ENCODE data around the gene GRM1. TPM values are rescaled to one million over a fixed set of nuclear protein-coding genes. Genes with fewer than 3 reads are reported as not detected.

GRM1 gene
- total and polyA plus RNA-seq, 2 of the 4 experiments (the other 2 are of a cell fraction) = not detected

DNA sequence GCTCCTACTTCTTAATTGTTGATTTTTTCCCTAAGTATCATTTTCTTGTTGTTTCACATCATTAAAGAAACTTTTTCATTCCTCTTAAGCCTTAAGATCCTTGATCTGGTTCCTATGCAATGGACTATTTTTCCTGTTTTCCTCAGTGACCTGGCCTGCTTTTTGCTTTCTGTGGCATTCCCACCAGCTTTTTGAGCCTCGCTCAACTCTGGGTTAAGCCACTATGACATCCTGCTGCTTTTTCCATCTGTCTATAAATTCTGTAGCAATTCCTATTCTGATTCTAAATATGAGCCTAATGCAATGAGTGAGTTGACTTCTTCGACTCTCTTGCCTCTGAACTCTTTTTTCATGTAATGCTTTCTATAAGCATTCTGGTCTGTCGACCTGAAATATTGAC lies 160.3 kb downstream of the GRM1 start:
- no peak for ATAC-seq (ENCODE audit: low read depth)
- BruUV-seq (replicated peaks) = no TSS peak
- H3K27me3 ChIP-seq (ENCODE audit: control insufficient read depth, insufficient read depth, low read length) = no peaks in the 10 kb centered on the region
- no peaks in the 10 kb centered on the region for H3K36me3 ChIP-seq (ENCODE audit: control insufficient read depth, insufficient read depth, low read length)
- no peak overlapping the region for H4K8ac ChIP-seq (ENCODE audit: low read depth in 2 of 2, low read length in 2 of 2)
- H3K23ac ChIP-seq (ENCODE audit: low read depth, low read length) = no peak overlapping the region
- dilution Hi-C loops (cut with HindIII; ENCODE audit: low sequenced_read_pairs, unreplicated experiment) (no loop called here), in situ Hi-C loops (cut with MboI; ENCODE audit: low sequenced_read_pairs) (no loop called here), intact Hi-C loops (cut with micrococcal nuclease) (loop anchor here (10.0 kb wide), 1 partner anchor 286 kb away; no protein-coding TSS in a partner anchor)
- H4K5ac ChIP-seq (ENCODE audit: low read depth, low read length) = no peak overlapping the region
- no peak overlapping the region for H3K4me3 ChIP-seq (ENCODE audit: insufficient read depth, low read depth, low read length)
- H2BK120ac ChIP-seq (ENCODE audit: low read depth, low read length) = no peak overlapping the region
- no peaks in the 10 kb centered on the region; the same call in 1 of the 2 replicates for H3K9me3 ChIP-seq (ENCODE audit: control insufficient read depth, insufficient read depth, low read length)
- TF ChIP-seq, protein P1, sequence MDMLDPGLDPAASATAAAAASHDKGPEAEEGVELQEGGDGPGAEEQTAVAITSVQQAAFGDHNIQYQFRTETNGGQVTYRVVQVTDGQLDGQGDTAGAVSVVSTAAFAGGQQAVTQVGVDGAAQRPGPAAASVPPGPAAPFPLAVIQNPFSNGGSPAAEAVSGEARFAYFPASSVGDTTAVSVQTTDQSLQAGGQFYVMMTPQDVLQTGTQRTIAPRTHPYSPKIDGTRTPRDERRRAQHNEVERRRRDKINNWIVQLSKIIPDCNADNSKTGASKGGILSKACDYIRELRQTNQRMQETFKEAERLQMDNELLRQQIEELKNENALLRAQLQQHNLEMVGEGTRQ (IDR thresholded peaks at IDR 0.05; ENCODE audit: low read depth, low read length) = no peak
- TF ChIP-seq RAD21 (IDR thresholded peaks at IDR 0.05; ENCODE audit: low read length) (no peak), CHD1 (IDR thresholded peaks at IDR 0.05; ENCODE audit: low read depth, low read length) (no peak), BHLHE40 (IDR thresholded peaks at IDR 0.05; ENCODE audit: low read depth, low read length) (no peak), RCOR1 (IDR thresholded peaks at IDR 0.05; ENCODE audit: insufficient replicate concordance, low read length) (no peak), MAFK (IDR thresholded peaks at IDR 0.05; ENCODE audit: low read depth, low read length) (no peak), SMC3 (IDR thresholded peaks at IDR 0.05; ENCODE audit: low read depth, low read length) (no peak), NFE2L2 (IDR thresholded peaks at IDR 0.05; ENCODE audit: low read depth, low read length) (no peak), POLR2A (IDR thresholded peaks at IDR 0.05; ENCODE audit: low read depth, low read length) (no peak), MXI1 (IDR thresholded peaks at IDR 0.05; ENCODE audit: borderline replicate concordance, low read depth, low read length) (no peak), CEBPB (IDR thresholded peaks at IDR 0.05; ENCODE audit: low read depth, low read length) (no peak), FOS (IDR thresholded peaks at IDR 0.05; ENCODE audit: low read depth, low read length) (no peak), RFX5 (IDR thresholded peaks at IDR 0.05; ENCODE audit: low read depth, low read length) (no peak), MAZ (IDR thresholded peaks at IDR 0.05; ENCODE audit: borderline replicate concordance, low read depth, low read length) (no peak)
- TF ChIP-seq, protein P2, sequence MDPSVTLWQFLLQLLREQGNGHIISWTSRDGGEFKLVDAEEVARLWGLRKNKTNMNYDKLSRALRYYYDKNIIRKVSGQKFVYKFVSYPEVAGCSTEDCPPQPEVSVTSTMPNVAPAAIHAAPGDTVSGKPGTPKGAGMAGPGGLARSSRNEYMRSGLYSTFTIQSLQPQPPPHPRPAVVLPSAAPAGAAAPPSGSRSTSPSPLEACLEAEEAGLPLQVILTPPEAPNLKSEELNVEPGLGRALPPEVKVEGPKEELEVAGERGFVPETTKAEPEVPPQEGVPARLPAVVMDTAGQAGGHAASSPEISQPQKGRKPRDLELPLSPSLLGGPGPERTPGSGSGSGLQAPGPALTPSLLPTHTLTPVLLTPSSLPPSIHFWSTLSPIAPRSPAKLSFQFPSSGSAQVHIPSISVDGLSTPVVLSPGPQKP (IDR thresholded peaks at IDR 0.05; ENCODE audit: borderline replicate concordance, low read depth, low read length) = no peak
- TF ChIP-seq, protein P3, sequence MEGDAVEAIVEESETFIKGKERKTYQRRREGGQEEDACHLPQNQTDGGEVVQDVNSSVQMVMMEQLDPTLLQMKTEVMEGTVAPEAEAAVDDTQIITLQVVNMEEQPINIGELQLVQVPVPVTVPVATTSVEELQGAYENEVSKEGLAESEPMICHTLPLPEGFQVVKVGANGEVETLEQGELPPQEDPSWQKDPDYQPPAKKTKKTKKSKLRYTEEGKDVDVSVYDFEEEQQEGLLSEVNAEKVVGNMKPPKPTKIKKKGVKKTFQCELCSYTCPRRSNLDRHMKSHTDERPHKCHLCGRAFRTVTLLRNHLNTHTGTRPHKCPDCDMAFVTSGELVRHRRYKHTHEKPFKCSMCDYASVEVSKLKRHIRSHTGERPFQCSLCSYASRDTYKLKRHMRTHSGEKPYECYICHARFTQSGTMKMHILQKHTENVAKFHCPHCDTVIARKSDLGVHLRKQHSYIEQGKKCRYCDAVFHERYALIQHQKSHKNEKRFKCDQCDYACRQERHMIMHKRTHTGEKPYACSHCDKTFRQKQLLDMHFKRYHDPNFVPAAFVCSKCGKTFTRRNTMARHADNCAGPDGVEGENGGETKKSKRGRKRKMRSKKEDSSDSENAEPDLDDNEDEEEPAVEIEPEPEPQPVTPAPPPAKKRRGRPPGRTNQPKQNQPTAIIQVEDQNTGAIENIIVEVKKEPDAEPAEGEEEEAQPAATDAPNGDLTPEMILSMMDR (conservative IDR thresholded peaks at IDR 0.05; ENCODE audit: low read depth, low read length) = no peak
- no peak overlapping the region for H3K18ac ChIP-seq (ENCODE audit: low read depth, low read length)
- no peak overlapping the region for H3K27ac ChIP-seq (ENCODE audit: insufficient read depth, low read length)
- DNase-seq = no peak
- H2BK5ac ChIP-seq (ENCODE audit: low read depth, low read length, poor library complexity, severe bottlenecking) = no peak overlapping the region
- CTCF ChIA-PET = no interaction called here
- no peak overlapping the region for H2AFZ ChIP-seq (replicated peaks; ENCODE audit: low read length, poor library complexity)
- no peak overlapping the region for H3K4me2 ChIP-seq (ENCODE audit: low read depth, low read length)
- H4K20me1 ChIP-seq (ENCODE audit: insufficient read depth, low read length) = no peaks in the 10 kb centered on the region
- POLR2A ChIA-PET (ENCODE audit: unreplicated experiment) = no interaction called here
- no peak overlapping the region for H2AK9ac ChIP-seq (replicated peaks; ENCODE audit: low read depth, low read length, poor library complexity)
- H4K91ac ChIP-seq (ENCODE audit: insufficient read depth, low read depth, low read length) = no peak overlapping the region
- no peaks in the 10 kb centered on the region for H3K9me1 ChIP-seq (ENCODE audit: insufficient read depth, low read length)
- no peaks in the 10 kb centered on the region for H3K4me1 ChIP-seq (ENCODE audit: control insufficient read depth, insufficient read depth, low read length)
- no peak overlapping the region for H3K4ac ChIP-seq (ENCODE audit: low read depth, low read length)
- H3K56ac ChIP-seq (ENCODE audit: extremely low read depth, insufficient read depth, low read length) = no peak overlapping the region
- H3K79me1 ChIP-seq (ENCODE audit: low read depth in 1 of 2, low read length in 2 of 2) = no peaks in the 10 kb centered on the region
- H2BK15ac ChIP-seq (ENCODE audit: low read depth, low read length) = no peak overlapping the region
- WGBS, 2 experiments (ENCODE audit: extremely low coverage in 2 of 2, insufficient read length in 1 of 2) = no CpG with 5 or more reads among the region's 3 CpGs
- no peak overlapping the region for H2AK5ac ChIP-seq (ENCODE audit: low read depth, low read length)
- no peak overlapping the region for H2BK20ac ChIP-seq (ENCODE audit: low read depth, low read length)
- no peak overlapping the region for H3K9ac ChIP-seq (ENCODE audit: low read depth, low read length)
- H3K14ac ChIP-seq (replicated peaks; ENCODE audit: low read depth, low read length) = no peak overlapping the region

All from IMR-90 (cell line).